ENCODE measurements around the gene CIART.
"Not testable (repeated sequence)": the region's sequence is repeated elsewhere in the genome, so short reads cannot be mapped to it uniquely, and the experiment has no call there.

CIART gene

DNA sequence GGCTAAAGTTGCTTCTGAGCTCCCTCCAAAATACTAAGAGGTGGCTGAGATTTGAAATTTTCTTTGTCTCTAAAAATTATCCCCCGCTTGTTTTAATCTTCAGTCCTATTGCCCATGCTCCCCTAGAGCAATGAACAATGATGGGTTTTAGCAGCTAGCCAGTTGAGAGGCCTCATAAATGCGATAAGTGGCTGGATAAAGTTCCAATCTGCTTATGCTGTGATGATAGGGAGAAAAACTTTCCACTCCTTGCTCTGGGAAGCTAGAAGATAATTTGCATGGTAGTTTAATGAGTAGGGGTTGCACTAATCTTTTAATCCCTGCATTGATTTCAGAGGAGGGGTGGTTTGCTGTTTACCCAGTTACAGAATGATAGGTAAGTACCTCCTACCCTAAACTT, 29.4 kb downstream of the CIART start:
- no peak for DNase-seq

DNA sequence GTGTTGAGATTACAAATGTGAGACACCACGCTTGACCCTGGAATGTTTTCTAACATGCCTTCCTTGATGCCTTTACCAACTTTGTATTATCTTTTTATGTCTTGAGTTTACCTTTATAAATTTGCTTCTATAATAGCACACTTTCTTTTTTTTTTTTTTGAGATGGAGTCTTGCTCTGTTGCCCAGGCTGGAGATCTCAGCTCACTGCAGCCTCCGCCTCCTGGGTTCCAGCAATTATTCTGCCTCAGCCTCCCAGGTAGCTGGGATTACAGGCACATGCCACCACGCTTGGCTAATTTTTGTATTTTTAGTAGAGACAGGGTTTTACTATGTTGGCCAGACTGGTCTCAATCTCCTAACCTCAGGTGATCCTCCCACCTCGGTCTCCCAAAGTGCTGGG, 32.3 kb downstream of the CIART start:
- not testable (repeated sequence) for DNase-seq

DNA sequence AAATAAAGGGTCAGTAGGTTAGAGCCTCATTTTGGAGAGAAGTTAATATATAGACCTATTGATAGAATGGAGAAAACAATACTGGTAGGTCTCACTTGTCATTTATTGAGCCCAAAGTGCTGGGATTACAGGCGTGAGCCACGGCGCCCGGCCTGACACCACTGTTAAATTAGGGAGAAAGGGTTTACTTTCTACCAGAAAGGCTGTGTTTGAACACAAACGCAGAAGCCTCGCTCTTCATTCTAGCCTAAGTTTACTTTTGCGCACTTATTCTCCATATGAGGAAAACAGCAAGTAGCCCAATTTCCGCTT, 38.3 kb downstream of the CIART start:
- DNase-seq: no peak

DNA sequence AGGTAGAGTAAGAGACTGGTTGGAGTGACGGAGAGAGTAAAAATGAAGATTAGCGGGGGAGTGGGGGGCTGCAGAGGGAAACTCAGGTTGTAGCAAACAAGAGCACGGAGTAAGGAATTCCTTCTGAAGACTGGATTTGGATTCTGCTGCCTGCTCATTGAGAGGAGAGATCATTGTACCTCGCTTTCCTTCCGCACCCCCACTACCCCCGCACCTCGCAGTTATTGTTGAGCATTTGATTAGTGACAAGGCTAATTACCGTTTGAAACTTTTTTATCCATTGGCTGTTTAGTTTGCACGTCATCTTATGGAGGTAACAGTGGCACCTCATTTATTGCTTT, 39.4 kb downstream of the CIART start:
- DNase-seq: no peak

DNA sequence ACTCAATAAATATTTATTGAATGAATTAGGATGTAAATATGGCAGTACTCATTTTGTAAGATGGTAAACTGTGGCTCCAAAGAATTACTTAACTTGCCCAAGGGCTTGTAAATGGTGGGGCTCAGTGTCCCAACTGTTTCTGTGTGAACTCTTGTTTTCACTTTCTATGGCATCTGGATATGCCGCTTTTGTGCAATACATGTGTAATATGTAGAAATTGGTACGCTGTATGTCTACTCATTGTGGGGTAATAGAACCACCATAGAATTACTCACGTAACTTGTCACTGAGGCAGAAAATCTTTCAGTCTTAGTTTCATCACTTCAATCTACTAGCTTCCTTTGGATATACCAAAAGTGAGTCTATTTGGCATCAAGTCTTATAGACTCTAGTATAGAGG, 40.0 kb downstream of the CIART start:
- DNase-seq: no peak

DNA sequence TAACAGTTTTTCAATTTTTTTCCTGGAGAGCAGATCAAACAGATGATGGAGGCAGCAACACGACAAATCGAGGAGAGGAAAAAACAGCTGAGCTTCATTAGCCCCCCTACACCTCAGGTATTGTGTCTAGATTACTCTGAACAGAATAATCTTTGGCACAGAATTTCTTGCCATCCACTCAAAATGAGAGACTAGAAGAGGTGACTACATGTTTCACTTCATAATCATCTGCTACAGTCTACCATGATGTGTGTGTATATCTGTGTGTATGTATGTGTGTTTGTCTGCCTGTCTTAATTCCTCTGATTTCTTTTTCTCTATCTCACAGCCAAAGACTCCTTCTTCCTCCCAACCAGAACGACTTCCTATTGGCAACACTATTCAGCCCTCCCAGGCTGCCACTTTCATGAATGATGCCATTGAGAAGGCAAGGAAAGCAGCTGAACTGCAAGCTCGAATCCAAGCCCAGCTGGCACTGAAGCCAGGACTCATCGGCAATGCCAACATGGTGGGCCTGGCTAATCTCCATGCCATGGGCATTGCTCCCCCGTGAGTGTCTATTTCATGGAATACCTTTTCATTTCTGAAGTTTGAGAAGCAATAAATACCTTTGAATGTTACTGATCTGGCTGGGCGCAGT, 50.4 kb downstream of the CIART start:
- DNase-seq: no peak

All from fibroblast of skin of abdomen (primary cell).